Neuronal stem cell (in vitro differentiated cells): ENCODE data around the gene ZNF33B.
"Not testable (repeated sequence)": the region's sequence is repeated elsewhere in the genome, so short reads cannot be mapped to it uniquely, and the experiment has no call there.

Experiments used
- DNase-seq: peaks from one replicate; pipeline ENCODE4 v3.0.0-alpha.2; 2013; ENCODE audit warnings: low spot score
- H2AFZ ChIP-seq: one replicate; pipeline ENCODE4 v1.6.1; 2013; ENCODE audit warnings: mild to moderate bottlenecking, low read length, inconsistent platforms
- H2AK5ac ChIP-seq: 2 replicates; pipeline ENCODE4 v1.6.1; 2013; ENCODE audit warnings: low read depth, mild to moderate bottlenecking, inconsistent platforms, low read length, moderate library complexity, mixed read lengths
- H2BK120ac ChIP-seq: 2 replicates; pipeline ENCODE4 v1.6.1; 2013; ENCODE audit warnings: low read depth, mild to moderate bottlenecking, inconsistent platforms, low read length, moderate library complexity, mixed read lengths
- H2BK12ac ChIP-seq: one replicate; pipeline ENCODE4 v1.6.1; 2013; ENCODE audit warnings: low read length, inconsistent platforms
- H2BK15ac ChIP-seq: 2 replicates; pipeline ENCODE4 v1.6.1; 2013; ENCODE audit warnings: mild to moderate bottlenecking, low read length, inconsistent platforms, mixed read lengths
- H2BK5ac ChIP-seq: one replicate; pipeline ENCODE4 v1.6.1; 2013; ENCODE audit warnings: inconsistent platforms, mild to moderate bottlenecking, low read length, moderate library complexity
- H3K14ac ChIP-seq: one replicate; pipeline ENCODE4 v1.6.1; 2013; ENCODE audit warnings: low read length, inconsistent platforms
- H3K18ac ChIP-seq: 2 replicates; pipeline ENCODE4 v1.6.1; 2013; ENCODE audit warnings: low read length, inconsistent platforms
- H3K23ac ChIP-seq: 2 replicates; pipeline ENCODE4 v1.6.1; 2013; ENCODE audit warnings: low read depth, mild to moderate bottlenecking, mixed read lengths, low read length, inconsistent platforms; ENCODE audit not compliant: poor library complexity
- H3K27ac ChIP-seq: replicated peaks from 3 replicates; pipeline ENCODE4 v1.5.1; 2013; ENCODE audit warnings: low read length, inconsistent platforms
- H3K27me3 ChIP-seq, 3 experiments: 2 replicates each; pipeline ENCODE4 v1.6.1; 2013; ENCODE audit warnings: low read length in 3 of 3, mild to moderate bottlenecking in 2 of 3, inconsistent platforms in 1 of 3, low read depth in 1 of 3, mixed read lengths in 1 of 3, moderate library complexity in 1 of 3; ENCODE audit not compliant: control insufficient read depth in 3 of 3, insufficient read depth in 3 of 3
- H3K36me3 ChIP-seq, 2 donors: replicated peaks in 1 of 2; 2 replicates each; pipeline ENCODE4 v1.6.1; 2013; ENCODE audit warnings: low read length in 2 of 2; ENCODE audit not compliant: control insufficient read depth in 2 of 2, insufficient read depth in 2 of 2
- H3K4ac ChIP-seq: 2 replicates; pipeline ENCODE4 v1.6.1; 2013; ENCODE audit warnings: inconsistent platforms, mild to moderate bottlenecking, low read length, moderate library complexity
- H3K4me1 ChIP-seq, 2 donors: 1 replicate in 1 of 2; 2 replicates in 1 of 2; pipeline ENCODE4 v1.6.1; 2013; ENCODE audit warnings: low read length in 2 of 2, low read depth in 1 of 2; ENCODE audit not compliant: control insufficient read depth in 2 of 2, insufficient read depth in 1 of 2
- H3K4me2 ChIP-seq: one replicate; pipeline ENCODE4 v1.6.1; 2013; ENCODE audit warnings: mild to moderate bottlenecking, low read length, inconsistent platforms; ENCODE audit not compliant: insufficient read depth, poor library complexity, severe bottlenecking
- H3K4me3 ChIP-seq, 2 donors: 2 replicates each; pipeline ENCODE4 v1.5.1; 2013; ENCODE audit warnings: low read length in 2 of 2, mild to moderate bottlenecking in 2 of 2, inconsistent platforms in 1 of 2, moderate library complexity in 1 of 2
- H3K79me1 ChIP-seq: one replicate; pipeline ENCODE4 v1.6.1; 2013; ENCODE audit warnings: low read depth, mild to moderate bottlenecking, inconsistent platforms, low read length, moderate library complexity
- H3K9ac ChIP-seq: one replicate; pipeline ENCODE4 v1.6.1; 2013; ENCODE audit warnings: mild to moderate bottlenecking, low read depth, low read length, inconsistent platforms; ENCODE audit not compliant: poor library complexity
- H3K9me3 ChIP-seq, 2 donors: replicated peaks in 1 of 2; 2 replicates each; pipeline versions ENCODE3 to v1.6.1; 2013; ENCODE audit warnings: low read length in 2 of 2, mild to moderate bottlenecking in 2 of 2, inconsistent platforms in 1 of 2, low read depth in 1 of 2, mixed read lengths in 1 of 2, moderate library complexity in 1 of 2; ENCODE audit not compliant: control insufficient read depth in 2 of 2, insufficient read depth in 1 of 2
- H4K8ac ChIP-seq: one replicate; pipeline ENCODE4 v1.6.1; 2013; ENCODE audit warnings: low read depth, mild to moderate bottlenecking, inconsistent platforms, low read length, moderate library complexity
- H4K91ac ChIP-seq: one replicate; pipeline ENCODE4 v1.6.1; 2013; ENCODE audit warnings: low read length, low read depth, mild to moderate bottlenecking, inconsistent platforms; ENCODE audit not compliant: poor library complexity
- WGBS, 2 donors: extraction: QIAGEN DNeasy Blood & Tissue Kit; methylation state at CpG; one replicate each; pipeline ENCODE4 v1.1.7; 2013; ENCODE audit warnings: missing lambda C conversion rate in 2 of 2, mixed read lengths in 1 of 2; ENCODE audit not compliant: insufficient read length in 2 of 2, insufficient replicate concordance in 1 of 2; ENCODE audit errors: extremely low coverage in 2 of 2; 5-methylcytosine and 5-hydroxymethylcytosine counted together

Gene ZNF33B

DNA sequence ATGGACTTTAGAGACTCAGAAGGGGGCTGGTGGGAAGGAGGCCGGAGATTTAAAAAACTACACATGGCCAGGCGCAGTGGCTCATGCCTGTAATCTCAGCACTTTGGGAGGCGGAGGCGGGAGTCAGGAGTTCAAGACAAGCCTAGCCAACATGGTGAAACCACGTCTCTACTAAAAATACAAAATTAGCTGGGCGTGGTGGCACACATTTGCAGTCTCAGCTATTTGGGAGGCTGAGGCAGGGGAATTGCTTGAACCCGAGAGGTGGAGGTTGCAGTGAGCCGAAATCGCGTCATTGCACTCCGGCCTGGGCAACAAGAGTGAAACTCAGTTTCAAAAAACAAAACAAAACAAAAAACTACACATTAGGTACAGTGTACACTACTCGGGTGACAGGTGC, 84.8 kb downstream of the ZNF33B start:
- H4K8ac ChIP-seq, H4K91ac ChIP-seq, H3K4ac ChIP-seq, H3K23ac ChIP-seq, H3K4me2 ChIP-seq, H3K14ac ChIP-seq, H3K9ac ChIP-seq, H3K79me1 ChIP-seq, H3K4me1 ChIP-seq, H3K27ac ChIP-seq, H2BK5ac ChIP-seq, H3K36me3 ChIP-seq, H2BK15ac ChIP-seq, H3K27me3 ChIP-seq, H3K9me3 ChIP-seq, DNase-seq, H3K18ac ChIP-seq, H2BK120ac ChIP-seq, H2AK5ac ChIP-seq, H2BK12ac ChIP-seq: not testable (repeated sequence)
- peak overlapping the region; percentile 97 for H2AFZ ChIP-seq
- WGBS, 2 donors = no CpG with 5 or more reads among the region's 12 CpGs
- H3K4me3 ChIP-seq = peak overlapping the region in 1 of 2 donors; percentile 85

DNA sequence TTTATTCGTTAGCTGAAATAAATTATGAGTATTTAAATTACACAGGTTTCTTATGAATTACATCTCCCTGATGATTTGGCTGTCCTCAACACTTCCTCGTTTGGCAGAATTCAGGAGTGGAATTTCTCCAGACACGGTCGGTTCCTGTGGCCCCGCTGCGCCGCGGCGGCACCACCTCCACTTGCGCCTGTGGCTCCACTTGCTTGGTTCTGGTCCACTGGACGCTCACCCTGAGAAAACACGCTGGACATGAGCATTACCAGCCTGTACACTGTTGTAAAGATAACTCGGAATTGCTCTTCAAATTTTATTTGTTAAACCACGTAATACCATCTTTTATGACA, 85.3 kb downstream of the ZNF33B start:
- Histone ChIP-seq H3K27me3 (no peaks in the 10 kb centered on the region), H4K8ac (no peak overlapping the region), H3K36me3 (peaks cover 2 to 4% of the 10 kb centered on the region in 2 donors), H3K4me2 (peak overlapping the region; percentile 62), H2AK5ac (no peak overlapping the region), H2BK120ac (no peak overlapping the region), H2BK12ac (no peak overlapping the region), H3K4me3 (peak overlapping the region; percentile 80 to 85), H4K91ac (no peak overlapping the region), H2AFZ (peak overlapping the region; percentile 97), H3K4me1 (peaks cover 0 to 6% of the 10 kb centered on the region in 2 donors), H3K14ac (no peak overlapping the region), H3K79me1 (peaks cover 9% of the 10 kb centered on the region), H3K27ac (no peak overlapping the region), H3K4ac (no peak overlapping the region), H2BK5ac (no peak overlapping the region), H3K23ac (no peak overlapping the region), H3K18ac (peak overlapping the region; percentile 78), H3K9ac (peak overlapping the region; percentile 86), H3K9me3 (no peaks in the 10 kb centered on the region), H2BK15ac (no peak overlapping the region)
- WGBS, 2 donors = no CpG with 5 or more reads among the region's 14 CpGs
- no peak for DNase-seq

GRCh38 chr10:42552188-42553063, 85.9 kb downstream of the ZNF33B start:
- Histone ChIP-seq H3K18ac (peak overlapping the region; percentile 95), H3K9ac (peak overlapping the region; percentile 93), H3K4me3 (peak overlapping the region; percentile 85 to 99), H3K9me3 (no peaks in the 10 kb centered on the region), H2BK5ac (no peak overlapping the region), H4K8ac (no peak overlapping the region), H3K79me1 (peaks cover 9% of the 10 kb centered on the region), H2AFZ (peak overlapping the region; percentile 97), H3K14ac (peak overlapping the region; percentile 82), H3K23ac (peak overlapping the region; percentile 85), H3K36me3 (peaks cover 2 to 4% of the 10 kb centered on the region in 2 donors), H2BK15ac (no peak overlapping the region), H3K4me2 (peak overlapping the region; percentile 83), H3K4ac (peak overlapping the region; percentile 41), H2BK120ac (no peak overlapping the region), H3K27ac (no peak overlapping the region), H3K4me1 (peaks cover 0 to 6% of the 10 kb centered on the region in 2 donors), H2BK12ac (no peak overlapping the region), H2AK5ac (peak overlapping the region; percentile 61), H4K91ac (no peak overlapping the region), H3K27me3 (no peaks in the 10 kb centered on the region)
- peak; percentile 97 for DNase-seq
- no CpG with 5 or more reads among the region's 61 CpGs for WGBS, 2 donors

DNA sequence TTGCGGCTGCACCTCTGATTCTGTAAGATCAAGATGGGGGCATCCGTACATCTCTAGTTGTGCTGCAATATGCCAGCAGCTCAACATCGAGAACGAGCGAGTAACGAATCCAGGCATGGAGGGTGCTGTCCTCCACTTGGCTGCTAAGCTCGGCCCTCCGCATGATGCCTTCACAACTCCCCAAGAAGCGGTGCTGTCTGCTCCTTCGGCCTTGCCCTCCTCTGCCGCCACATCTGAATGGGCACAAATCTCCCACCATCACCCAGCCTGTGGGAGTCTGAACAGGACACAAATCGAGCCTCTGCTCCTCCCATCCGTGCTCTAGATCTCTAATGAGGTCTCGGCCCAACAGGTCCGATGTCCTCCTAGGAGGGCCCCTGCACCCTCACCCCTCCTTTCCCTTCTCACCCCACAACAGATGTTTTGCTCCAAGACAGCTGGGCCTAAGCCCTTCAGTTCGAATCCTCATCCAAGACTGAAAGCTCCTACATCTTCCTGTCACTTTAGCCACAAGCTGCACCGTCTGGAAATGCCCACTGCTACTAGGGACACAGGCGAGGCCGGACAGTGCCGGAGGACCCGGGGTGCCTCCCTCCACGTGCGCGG, 86.7 kb downstream of the ZNF33B start:
- Histone ChIP-seq H4K8ac (no peak overlapping the region), H3K23ac (peak overlapping the region; percentile 85), H2AFZ (peak overlapping the region; percentile 97), H3K36me3 (peaks cover 2 to 4% of the 10 kb centered on the region in 2 donors), H3K79me1 (peaks cover 9% of the 10 kb centered on the region), H3K18ac (peak overlapping the region; percentile 95), H4K91ac (no peak overlapping the region), H3K4ac (no peak overlapping the region), H2BK5ac (no peak overlapping the region), H3K9ac (peak overlapping the region; percentile 93), H2BK120ac (no peak overlapping the region), H3K14ac (no peak overlapping the region), H3K27me3 (no peaks in the 10 kb centered on the region), H2BK12ac (no peak overlapping the region), H2AK5ac (peak overlapping the region; percentile 6), H3K27ac (no peak overlapping the region), H3K4me2 (peak overlapping the region; percentile 83), H3K4me1 (peaks cover 0 to 6% of the 10 kb centered on the region in 2 donors), H2BK15ac (no peak overlapping the region), H3K9me3 (no peaks in the 10 kb centered on the region), H3K4me3 (peak overlapping the region; percentile 85 to 99)
- no CpG with 5 or more reads among the region's 24 CpGs for WGBS, 2 donors
- DNase-seq = peak; percentile 0
